Testis (tissue), 3 donors: Measurements from ENCODE around the gene KRT8. TPM values are rescaled to one million over a fixed set of nuclear protein-coding genes. Genes with fewer than 3 reads are reported as not detected.

ENCODE experiments used
- DNase-seq: peaks from one replicate; pipeline ENCODE4 v3.0.0-alpha.2; 2019
- H3K27ac ChIP-seq, 2 donors: fragments of 200-600 bp; sonication (generic); one replicate each; pipeline ENCODE4 v1.5.1; 2019
- H3K27me3 ChIP-seq: fragments of 200-600 bp; sonication (generic); one replicate; pipeline ENCODE4 v1.5.1; 2019
- H3K36me3 ChIP-seq: fragments of 200-600 bp; sonication (generic); one replicate; pipeline ENCODE4 v1.5.1; 2017; ENCODE audit warnings: low read depth; ENCODE audit errors: missing control alignments
- H3K4me1 ChIP-seq: fragments of 200-600 bp; sonication (generic); one replicate; pipeline ENCODE4 v1.5.1; 2019
- H3K4me3 ChIP-seq, 2 donors: fragments of 200-600 bp; sonication (generic); one replicate each; pipeline ENCODE4 v1.5.1; 2017 to 2019
- H3K9me3 ChIP-seq: fragments of 200-600 bp; sonication (generic); one replicate; pipeline ENCODE4 v1.5.1; 2017
- CTCF ChIP-seq, 3 experiments: fragments of 450-650 bp in 2 of 3; fragments of 200-600 bp in 1 of 3; sonication (generic) in 1 of 3; IDR thresholded peaks; one replicate each; pipeline ENCODE4 v1.5.1; 2016 to 2019; ENCODE audit warnings: antibody characterized with exemption in 3 of 3, mild to moderate bottlenecking in 2 of 3, moderate library complexity in 1 of 3
- POLR2A ChIP-seq: fragments of 450-650 bp; IDR thresholded peaks from one replicate; pipeline ENCODE4 v1.6.1; 2017; ENCODE audit warnings: antibody characterized with exemption, mild to moderate bottlenecking, moderate library complexity
- WGBS, 2 donors: methylation state at CpG; one replicate each; pipeline ENCODE4 v1.1.5; 2018; 5-methylcytosine and 5-hydroxymethylcytosine counted together
- intact Hi-C: fragments of 100-400 bp; cut with DNase I; formaldehyde crosslinking; loops from one replicate; pipeline ENCODE4 v1.15.1; 2023; ENCODE audit warnings: low total_unique reads
- polyA plus RNA-seq: library from polyadenylated mRNA; stranded (reverse); fragments of 350-450 nt; fragmentation: Illumina TruSeq; extraction: RNeasy Lipid Tissue Mini Kit (QIAGEN cat#74804); gene quantifications from one replicate; pipeline ENCODE4 v1.2.3, GENCODE V29; 2014; ENCODE audit warnings: low read depth, low replicate concordance; ENCODE audit not compliant: insufficient read depth
- total RNA-seq, 2 donors: library from RNA; depleted of rRNA; stranded (reverse); fragments of >200 nt; gene quantifications; one replicate each; pipeline ENCODE4 v1.2.3, GENCODE V29; 2016

KRT8 gene
- total and polyA plus RNA-seq, 3 donors from 2014 or later = 13.2 to 63.0 (median 14.6) TPM

DNA sequence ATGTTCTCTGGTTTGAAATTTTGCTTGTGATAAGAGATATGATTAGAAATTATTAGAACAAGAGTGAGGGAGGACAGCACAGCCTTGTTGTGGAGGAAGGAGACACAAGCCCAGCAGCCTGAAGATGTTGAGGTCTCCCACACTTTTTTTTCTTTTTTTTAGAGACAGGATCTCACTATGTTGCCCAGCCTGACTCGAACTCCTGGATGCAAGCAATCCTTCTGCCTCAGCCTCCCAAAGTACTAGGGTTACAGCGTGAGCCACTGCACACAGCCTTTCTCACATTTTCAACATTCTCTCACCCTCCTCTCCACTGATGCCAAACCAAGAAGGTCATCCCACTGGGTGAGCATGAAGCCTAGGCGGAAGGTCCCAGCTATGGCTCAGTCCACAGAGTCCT is 4.9 kb upstream of the KRT8 start:
- TF ChIP-seq POLR2A (no peak), CTCF (IDR thresholded peaks at IDR 0.05) (no peak)
- 85 to 97% methylated on average over 2 to 3 of the region's 3 CpGs for WGBS, 2 donors
- intact Hi-C loops = no loop called here
- Histone ChIP-seq H3K27ac (no peak overlapping the region), H3K4me1 (peaks cover 6% of the 10 kb centered on the region), H3K4me3 (no peak overlapping the region), H3K27me3 (no peaks in the 10 kb centered on the region), H3K9me3 (no peaks in the 10 kb centered on the region), H3K36me3 (no peaks in the 10 kb centered on the region)
- DNase-seq = no peak

- no peak for DNase-seq
- no peak for TF ChIP-seq POLR2A
- TF ChIP-seq CTCF (IDR thresholded peaks at IDR 0.05) = no peak
- intact Hi-C loops = no loop called here
- H3K4me1 ChIP-seq = peaks cover 6% of the 10 kb centered on the region
- 80% methylated on average over 2 of the region's 2 CpGs for WGBS, 2 donors
- no peak overlapping the region for H3K4me3 ChIP-seq
- H3K27me3 ChIP-seq = no peaks in the 10 kb centered on the region
- no peaks in the 10 kb centered on the region for H3K36me3 ChIP-seq
- no peaks in the 10 kb centered on the region for H3K9me3 ChIP-seq
- H3K27ac ChIP-seq = no peak overlapping the region
Observed at GRCh38 chr12:52909331-52909730, 4.5 kb upstream of the KRT8 start.

DNA sequence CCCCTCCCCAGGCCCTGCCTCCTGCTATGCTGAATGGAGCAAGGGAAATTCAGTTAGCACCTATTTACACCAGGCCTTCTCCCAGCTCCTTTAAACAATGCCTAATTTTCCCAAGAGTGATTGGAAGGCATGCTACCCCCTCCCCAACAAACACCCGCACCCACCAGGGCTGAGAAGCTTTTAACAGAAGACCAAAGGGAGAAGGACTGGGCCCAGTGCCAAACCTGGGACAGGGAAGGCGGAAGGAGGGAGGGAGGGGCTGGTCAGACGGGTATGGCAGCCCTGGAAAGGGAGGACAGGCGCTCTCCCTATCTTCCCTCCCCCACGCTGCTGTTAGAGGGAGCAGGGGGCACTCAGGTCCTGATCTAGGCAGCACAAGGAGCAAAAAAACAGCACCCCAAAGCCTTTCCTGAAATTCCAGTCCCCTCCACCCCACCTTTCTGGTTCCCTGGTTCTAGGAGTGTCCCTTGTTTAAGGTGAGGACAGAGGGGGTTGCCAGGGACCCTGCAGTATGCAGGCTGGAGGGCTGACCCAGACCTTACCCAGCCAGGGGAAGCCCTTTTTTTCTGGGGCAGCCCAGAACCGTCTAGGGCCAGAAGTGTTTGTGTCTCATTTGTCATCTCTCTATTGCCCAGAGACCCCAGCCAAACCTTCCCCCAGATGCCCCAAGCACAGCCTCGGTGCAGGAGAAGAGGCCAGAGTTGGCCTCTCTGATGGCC is 2.4 kb upstream of the KRT8 start:
- Histone ChIP-seq H3K27me3 (no peaks in the 10 kb centered on the region), H3K36me3 (no peaks in the 10 kb centered on the region), H3K27ac (no peak overlapping the region), H3K4me1 (peaks cover 12% of the 10 kb centered on the region), H3K4me3 (no peak overlapping the region), H3K9me3 (no peaks in the 10 kb centered on the region)
- 48 to 68% methylated on average over 4 to 7 of the region's 7 CpGs for WGBS, 2 donors
- DNase-seq = peak; percentile 66
- intact Hi-C loops = no loop called here
- TF ChIP-seq POLR2A = no peak
- TF ChIP-seq CTCF (IDR thresholded peaks at IDR 0.05) = no peak

- WGBS, 2 donors = 83 to 96% methylated on average over 7 of the region's 7 CpGs
- H3K4me1 ChIP-seq = peaks cover 12% of the 10 kb centered on the region
- H3K27me3 ChIP-seq = no peaks in the 10 kb centered on the region
- TF ChIP-seq POLR2A = no peak
- no peak for TF ChIP-seq CTCF (IDR thresholded peaks at IDR 0.05)
- H3K36me3 ChIP-seq = no peaks in the 10 kb centered on the region
- no peak overlapping the region for H3K27ac ChIP-seq
- no peaks in the 10 kb centered on the region for H3K9me3 ChIP-seq
- DNase-seq = no peak
- intact Hi-C loops = no loop called here
- H3K4me3 ChIP-seq = no peak overlapping the region
Observed at GRCh38 chr12:52906191-52906601, 1.3 kb upstream of the KRT8 start.
